Measurements from ENCODE around the gene SPTBN4. TPM values are rescaled to one million over a fixed set of nuclear protein-coding genes. Genes with fewer than 3 reads are reported as not detected.

The SPTBN4 gene
- total and polyA plus RNA-seq, 2 experiments from 2014 or later, result 0.32 to 5.5 TPM

DNA sequence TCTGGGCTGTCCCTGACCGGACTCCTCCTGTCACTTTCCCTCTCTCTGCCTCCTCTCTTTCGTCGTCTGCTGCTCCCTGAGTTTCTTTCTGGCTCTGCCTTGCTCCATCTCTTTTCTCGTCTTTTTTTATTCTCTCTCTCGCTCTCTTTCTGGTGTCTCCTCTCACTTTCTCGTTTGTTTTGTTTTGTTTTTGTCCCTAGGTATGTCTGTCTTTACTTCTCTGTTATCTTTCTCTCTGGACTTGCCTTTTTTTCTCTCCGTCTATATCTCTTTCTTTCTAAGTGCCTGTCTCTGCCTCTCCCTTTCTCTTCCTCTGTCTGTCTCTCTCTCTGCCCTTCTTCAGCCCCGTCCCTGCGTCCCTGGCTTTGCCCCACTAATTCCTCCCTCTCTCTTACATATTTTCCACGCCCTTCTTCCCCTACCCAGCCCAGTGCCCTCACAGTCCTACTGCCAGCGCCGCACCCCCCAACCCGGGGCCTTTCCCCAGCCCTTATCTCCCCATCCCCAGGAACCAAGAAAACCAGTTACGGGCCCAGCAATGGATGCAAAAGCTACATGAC is 61.8 kb downstream of the SPTBN4 start:
- Histone ChIP-seq H3K9me3 (ENCODE audit: low read depth) (no peaks in the 10 kb centered on the region), H3K4me1 (ENCODE audit: low read depth) (no peaks in the 10 kb centered on the region), H3K27me3 (peaks cover 2% of the 10 kb centered on the region), H3K27ac (no peak overlapping the region), H3K4me3 (no peak overlapping the region), H3K36me3 (no peaks in the 10 kb centered on the region)
- TF ChIP-seq, protein P1, sequence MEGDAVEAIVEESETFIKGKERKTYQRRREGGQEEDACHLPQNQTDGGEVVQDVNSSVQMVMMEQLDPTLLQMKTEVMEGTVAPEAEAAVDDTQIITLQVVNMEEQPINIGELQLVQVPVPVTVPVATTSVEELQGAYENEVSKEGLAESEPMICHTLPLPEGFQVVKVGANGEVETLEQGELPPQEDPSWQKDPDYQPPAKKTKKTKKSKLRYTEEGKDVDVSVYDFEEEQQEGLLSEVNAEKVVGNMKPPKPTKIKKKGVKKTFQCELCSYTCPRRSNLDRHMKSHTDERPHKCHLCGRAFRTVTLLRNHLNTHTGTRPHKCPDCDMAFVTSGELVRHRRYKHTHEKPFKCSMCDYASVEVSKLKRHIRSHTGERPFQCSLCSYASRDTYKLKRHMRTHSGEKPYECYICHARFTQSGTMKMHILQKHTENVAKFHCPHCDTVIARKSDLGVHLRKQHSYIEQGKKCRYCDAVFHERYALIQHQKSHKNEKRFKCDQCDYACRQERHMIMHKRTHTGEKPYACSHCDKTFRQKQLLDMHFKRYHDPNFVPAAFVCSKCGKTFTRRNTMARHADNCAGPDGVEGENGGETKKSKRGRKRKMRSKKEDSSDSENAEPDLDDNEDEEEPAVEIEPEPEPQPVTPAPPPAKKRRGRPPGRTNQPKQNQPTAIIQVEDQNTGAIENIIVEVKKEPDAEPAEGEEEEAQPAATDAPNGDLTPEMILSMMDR (IDR thresholded peaks at IDR 0.05; ENCODE audit: low read depth, low read length), result no peak
- no peak for DNase-seq (ENCODE audit: low read depth in 1 of 2, low spot score in 1 of 2)

DNA sequence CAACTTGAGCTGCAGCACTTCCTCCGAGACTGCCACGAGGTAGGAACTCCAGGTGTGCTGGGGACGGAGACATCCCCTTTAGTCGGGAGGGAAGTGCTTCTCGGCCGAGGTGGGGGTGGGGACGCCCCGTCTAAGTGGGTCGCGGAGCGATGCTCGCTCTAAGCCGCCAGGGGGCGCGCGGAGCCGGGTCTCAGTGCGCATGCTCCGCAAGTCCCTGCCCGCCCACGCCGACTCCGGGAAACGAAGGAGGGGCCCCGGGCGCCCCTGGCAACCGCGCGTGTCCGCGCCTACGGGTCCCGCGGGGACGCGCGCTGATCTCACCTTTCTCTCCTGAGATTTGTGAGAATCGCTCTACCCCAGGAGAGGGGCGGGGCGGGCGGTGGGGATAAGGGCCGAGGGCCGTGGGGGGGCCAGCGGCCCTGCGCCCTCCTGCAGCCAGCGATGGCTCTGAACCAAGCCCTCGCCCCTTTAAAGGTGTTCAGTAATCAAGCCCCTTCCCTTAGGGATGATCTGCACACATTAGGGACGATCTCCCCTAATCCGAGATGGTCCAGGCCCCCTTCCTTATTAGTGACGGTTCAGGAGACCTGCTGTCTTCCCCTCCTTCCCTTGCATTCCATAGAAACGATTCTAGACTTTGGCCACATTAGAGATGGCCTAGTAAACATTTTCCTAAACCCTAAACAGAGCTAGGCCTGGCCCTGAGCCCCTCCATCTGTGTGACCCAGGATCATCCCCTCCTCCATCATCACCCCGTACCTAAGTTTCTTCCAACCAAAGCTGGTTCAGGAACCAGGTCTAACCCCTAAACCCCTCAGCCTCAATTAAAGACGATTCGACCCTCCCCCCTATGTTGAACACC is 62.5 kb downstream of the SPTBN4 start:
- Histone ChIP-seq H3K27me3 (peaks cover 2% of the 10 kb centered on the region), H3K9me3 (ENCODE audit: low read depth) (no peaks in the 10 kb centered on the region), H3K4me1 (ENCODE audit: low read depth) (no peaks in the 10 kb centered on the region), H3K27ac (no peak overlapping the region), H3K4me3 (peak overlapping the region; percentile 24), H3K36me3 (no peaks in the 10 kb centered on the region)
- DNase-seq (ENCODE audit: low read depth in 1 of 2, low spot score in 1 of 2), result peak; percentile 82 to 86
- TF ChIP-seq, protein P1 (IDR thresholded peaks at IDR 0.05; ENCODE audit: low read depth, low read length), result peak; percentile 93

DNA sequence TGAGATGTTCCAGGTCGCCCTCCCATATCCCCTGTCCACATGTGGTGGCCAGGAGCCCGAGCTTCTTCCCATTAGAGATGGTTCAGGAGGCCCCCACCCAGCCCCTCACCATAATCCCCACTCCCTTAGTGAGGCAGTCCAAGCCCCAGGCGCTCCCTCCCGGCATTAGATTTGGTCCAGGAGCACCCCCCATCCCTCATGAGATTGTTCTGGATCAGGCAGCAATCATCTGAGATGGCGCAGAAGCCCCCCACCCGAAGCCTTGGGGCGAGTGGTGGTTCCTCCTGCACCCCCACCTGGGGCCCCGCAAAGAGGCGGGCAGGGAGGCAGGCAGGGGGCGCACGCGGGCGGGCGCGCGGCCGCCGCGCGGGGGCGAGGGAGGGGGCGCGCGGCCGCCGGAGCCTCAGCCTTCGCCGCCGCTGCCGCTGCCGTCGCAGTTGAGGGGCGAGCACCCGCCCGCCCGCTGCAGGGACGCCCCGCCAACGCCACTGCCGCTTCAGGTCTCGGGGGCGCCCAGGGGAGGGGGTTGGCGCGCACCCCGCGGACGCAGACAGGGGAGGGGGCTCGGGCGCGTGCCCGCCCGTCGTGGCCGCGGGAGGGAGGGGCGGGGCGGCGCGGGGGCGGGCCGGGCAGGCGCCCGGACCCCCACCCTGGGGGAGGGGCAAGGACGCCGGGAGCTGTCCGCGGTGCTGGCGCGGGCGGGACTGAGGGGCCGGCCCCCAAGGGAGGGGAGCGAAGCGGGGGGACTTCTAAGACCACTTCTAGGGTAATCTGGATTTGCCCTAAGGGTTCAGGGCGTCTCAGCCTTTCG is 63.5 kb downstream of the SPTBN4 start:
- peak overlapping the region; percentile 33 for H3K4me3 ChIP-seq
- no peaks in the 10 kb centered on the region for H3K4me1 ChIP-seq (ENCODE audit: low read depth)
- DNase-seq (ENCODE audit: low read depth in 1 of 2, low spot score in 1 of 2), result peak in 1 of 2 donors; percentile 82
- no peak overlapping the region for H3K27ac ChIP-seq
- H3K27me3 ChIP-seq, result peaks cover 2% of the 10 kb centered on the region
- no peaks in the 10 kb centered on the region for H3K9me3 ChIP-seq (ENCODE audit: low read depth)
- TF ChIP-seq, protein P1 (IDR thresholded peaks at IDR 0.05; ENCODE audit: low read depth, low read length), result peak; percentile 30
- H3K36me3 ChIP-seq, result no peaks in the 10 kb centered on the region

DNA sequence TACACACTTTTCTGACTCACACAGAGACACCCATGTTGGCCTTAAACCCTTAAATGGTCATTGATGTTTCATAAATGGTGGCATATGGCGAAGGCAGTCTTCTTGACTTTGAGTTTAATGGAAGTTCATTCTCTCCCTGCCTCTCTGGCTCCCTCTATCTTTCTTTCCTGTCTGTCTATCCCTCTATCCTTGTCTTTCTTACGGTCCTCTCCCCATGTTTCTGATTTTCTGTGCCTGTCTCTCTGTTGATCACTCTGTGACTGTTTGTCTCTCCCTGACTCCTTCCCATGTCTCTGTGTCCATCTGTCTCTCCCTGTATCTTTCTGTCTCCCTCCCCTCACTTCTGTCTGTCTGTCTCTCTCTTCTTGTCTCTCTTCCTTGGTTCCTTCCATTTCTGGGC is 66.7 kb downstream of the SPTBN4 start:
- Histone ChIP-seq H3K4me3 (no peak overlapping the region), H3K27me3 (peaks cover 4% of the 10 kb centered on the region), H3K4me1 (ENCODE audit: low read depth) (no peaks in the 10 kb centered on the region), H3K9me3 (ENCODE audit: low read depth) (no peaks in the 10 kb centered on the region), H3K27ac (no peak overlapping the region), H3K36me3 (no peaks in the 10 kb centered on the region)
- TF ChIP-seq, protein P1 (IDR thresholded peaks at IDR 0.05; ENCODE audit: low read depth, low read length), result peak; percentile 35
- no peak for DNase-seq (ENCODE audit: low read depth in 1 of 2, low spot score in 1 of 2)

DNA sequence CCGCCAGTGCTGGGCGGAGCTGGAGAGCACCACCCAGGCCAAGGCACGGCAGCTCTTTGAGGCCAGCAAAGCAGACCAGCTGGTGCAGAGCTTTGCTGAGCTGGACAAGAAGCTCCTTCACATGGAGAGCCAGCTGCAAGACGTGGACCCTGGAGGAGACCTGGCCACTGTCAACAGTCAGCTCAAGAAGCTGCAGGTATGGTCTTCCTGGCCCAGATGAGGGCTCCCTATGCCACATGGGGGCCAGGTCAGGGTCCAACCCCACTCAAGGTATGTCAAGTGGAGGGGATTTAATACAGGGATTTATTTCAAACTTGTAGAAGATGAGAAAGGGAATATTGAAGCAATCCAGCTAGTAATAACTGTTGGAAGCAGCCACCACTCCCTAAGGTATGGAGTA is 67.3 kb downstream of the SPTBN4 start:
- TF ChIP-seq, protein P1 (IDR thresholded peaks at IDR 0.05; ENCODE audit: low read depth, low read length), result no peak
- Histone ChIP-seq H3K4me3 (no peak overlapping the region), H3K36me3 (no peaks in the 10 kb centered on the region), H3K9me3 (ENCODE audit: low read depth) (no peaks in the 10 kb centered on the region), H3K4me1 (ENCODE audit: low read depth) (no peaks in the 10 kb centered on the region), H3K27ac (no peak overlapping the region), H3K27me3 (peaks cover 6% of the 10 kb centered on the region)
- no peak for DNase-seq (ENCODE audit: low read depth in 1 of 2, low spot score in 1 of 2)

Data from cardiac muscle cell (in vitro differentiated cells and primary cell).